Liver (tissue), 9 donors: Measurements from ENCODE around the gene C2CD2. TPM values are rescaled to one million over a fixed set of nuclear protein-coding genes. Genes with fewer than 3 reads are reported as not detected.

ENCODE experiments used
- DNase-seq: peaks from one replicate; pipeline ENCODE4 v3.0.0-alpha.2; 2017; ENCODE audit warnings: low spot score
- H3K27ac ChIP-seq, 2 donors: one replicate each; pipeline ENCODE4 v1.7.0; 2013; ENCODE audit warnings: inconsistent platforms in 2 of 2, low read length in 2 of 2, control low read depth in 1 of 2, low read depth in 1 of 2, mild to moderate bottlenecking in 1 of 2
- H3K27me3 ChIP-seq, 4 donors: one replicate each; pipeline versions ENCODE4 v1.6.1 to v1.7.0; 2013; ENCODE audit warnings: low read length in 3 of 4, inconsistent platforms in 1 of 4, mild to moderate bottlenecking in 1 of 4, moderate library complexity in 1 of 4; ENCODE audit not compliant: control insufficient read depth in 4 of 4, insufficient read depth in 4 of 4
- H3K36me3 ChIP-seq, 4 donors: one replicate each; pipeline versions ENCODE4 v1.6.1 to v1.7.0; 2013; ENCODE audit warnings: low read length in 3 of 4, mild to moderate bottlenecking in 3 of 4, low read depth in 1 of 4, moderate library complexity in 1 of 4; ENCODE audit not compliant: control insufficient read depth in 4 of 4, insufficient read depth in 3 of 4
- H3K4me1 ChIP-seq, 4 donors: one replicate each; pipeline versions ENCODE4 v1.6.1 to v1.7.0; 2013; ENCODE audit warnings: low read length in 3 of 4, mild to moderate bottlenecking in 3 of 4, moderate library complexity in 1 of 4; ENCODE audit not compliant: control insufficient read depth in 4 of 4, insufficient read depth in 4 of 4
- H3K4me3 ChIP-seq, 3 donors: one replicate each; pipeline versions ENCODE4 v1.6.1 to v1.7.0; 2013; ENCODE audit warnings: low read length in 3 of 3, control low read depth in 1 of 3, low read depth in 1 of 3, mild to moderate bottlenecking in 1 of 3
- H3K9ac ChIP-seq, 2 donors: one replicate each; pipeline ENCODE4 v1.7.0; 2013; ENCODE audit warnings: low read length in 2 of 2, mild to moderate bottlenecking in 2 of 2, moderate library complexity in 2 of 2, control low read depth in 1 of 2, low read depth in 1 of 2
- H3K9me3 ChIP-seq, 4 donors: one replicate each; pipeline versions ENCODE4 v1.6.1 to v1.7.0; 2013; ENCODE audit warnings: low read length in 3 of 4; ENCODE audit not compliant: control insufficient read depth in 4 of 4
- EGR1 ChIP-seq, 2 donors: IDR thresholded peaks; 2 replicates each; pipeline ENCODE4 v1.6.1; 2016 to 2018; ENCODE audit warnings: antibody characterized with exemption in 2 of 2, low read depth in 2 of 2
- FOXA1 ChIP-seq: IDR thresholded peaks from 2 replicates; pipeline ENCODE4 v1.6.1; 2016; ENCODE audit warnings: antibody characterized with exemption
- FOXA2 ChIP-seq: IDR thresholded peaks from 2 replicates; pipeline ENCODE4 v1.6.1; 2016; ENCODE audit warnings: antibody characterized with exemption
- GABPA ChIP-seq, 2 donors: IDR thresholded peaks in 1 of 2; conservative IDR thresholded peaks in 1 of 2; 2 replicates each; pipeline ENCODE4 v1.6.1; 2016; ENCODE audit warnings: antibody characterized with exemption in 2 of 2, mild to moderate bottlenecking in 1 of 2, moderate library complexity in 1 of 2
- HNF4A ChIP-seq, 2 donors: conservative IDR thresholded peaks; 2 replicates each; pipeline ENCODE4 v1.6.1; 2016; ENCODE audit warnings: antibody characterized with exemption in 2 of 2, mild to moderate bottlenecking in 2 of 2
- HNF4G ChIP-seq: IDR thresholded peaks from 2 replicates; pipeline ENCODE4 v1.6.1; 2016; ENCODE audit warnings: antibody characterized with exemption
- JUND ChIP-seq, 2 donors: IDR thresholded peaks; 2 replicates each; pipeline ENCODE4 v1.6.1; 2016; ENCODE audit warnings: antibody characterized with exemption in 2 of 2
- NR2F2 ChIP-seq: IDR thresholded peaks from 2 replicates; pipeline ENCODE4 v1.6.1; 2016; ENCODE audit warnings: antibody characterized with exemption
- RAD21 ChIP-seq, 2 donors: IDR thresholded peaks; 2 replicates each; pipeline ENCODE4 v1.6.1; 2016; ENCODE audit warnings: antibody characterized with exemption in 2 of 2, mild to moderate bottlenecking in 2 of 2
- REST ChIP-seq: IDR thresholded peaks from 2 replicates; pipeline ENCODE4 v1.6.1; 2016; ENCODE audit warnings: antibody characterized with exemption, mild to moderate bottlenecking
- RXRA ChIP-seq, 2 donors: IDR thresholded peaks; 2 replicates each; pipeline ENCODE4 v1.6.1; 2017 to 2018; ENCODE audit warnings: antibody characterized with exemption in 2 of 2, mild to moderate bottlenecking in 1 of 2
- SP1 ChIP-seq: IDR thresholded peaks from 2 replicates; pipeline ENCODE4 v1.6.1; 2018; ENCODE audit warnings: antibody characterized with exemption, mild to moderate bottlenecking
- TAF1 ChIP-seq: conservative IDR thresholded peaks from 2 replicates; pipeline ENCODE4 v1.6.1; 2016; ENCODE audit warnings: antibody characterized with exemption, mild to moderate bottlenecking
- YY1 ChIP-seq: IDR thresholded peaks from 2 replicates; pipeline ENCODE4 v1.6.1; 2016; ENCODE audit warnings: antibody characterized with exemption, mild to moderate bottlenecking
- ZBTB33 ChIP-seq: IDR thresholded peaks from 2 replicates; pipeline ENCODE4 v1.6.1; 2016; ENCODE audit warnings: antibody characterized with exemption
- WGBS: extraction: QIAGEN DNeasy Blood & Tissue Kit; methylation state at CpG from one replicate; pipeline ENCODE4 v1.1.7; 2013; 5-methylcytosine and 5-hydroxymethylcytosine counted together
- polyA plus RNA-seq, 2 donors: library from polyadenylated mRNA; stranded (reverse) in 1 of 2; unstranded in 1 of 2; fragments of 200-250 nt in 1 of 2; fragments of >200 nt in 1 of 2; fragmentation: Nextera tagmentation in 1 of 2; extraction: Ambion mirVana in 1 of 2; gene quantifications; one replicate each; pipeline versions ENCODE4 v1.2.1 to v1.2.3, GENCODE V29; 2013 to 2015
- total RNA-seq, 2 donors: library from RNA; depleted of rRNA; stranded (reverse); fragments of >200 nt; gene quantifications; one replicate each; pipeline ENCODE4 v1.2.3, GENCODE V29; 2014
- TF ChIP-seq, protein P1 (sequence below): fragments of 150-350 bp; IDR thresholded peaks from 2 replicates; pipeline ENCODE4 v1.5.1; 2017; ENCODE audit warnings: improper control_type of control experiment, low read depth, low read length; ENCODE audit not compliant: missing input control
- TF ChIP-seq, protein P2 (sequence below): IDR thresholded peaks from 2 replicates; pipeline ENCODE4 v1.6.1; 2016; ENCODE audit warnings: antibody characterized with exemption
- TF ChIP-seq, protein P3 (sequence below): IDR thresholded peaks from 2 replicates; pipeline ENCODE4 v1.6.1; 2016; ENCODE audit warnings: antibody characterized with exemption
- donor health status: healthy.
- donor health status: healthy.
- donor health status: healthy.
- donor health status: healthy.
- donor health status: healthy.

Gene C2CD2
- total and polyA plus RNA-seq, 4 donors = 2.9 to 17.9 (median 6.0) TPM

- no peaks in the 10 kb centered on the region for H3K27me3 ChIP-seq
- H3K27ac ChIP-seq = no peak overlapping the region
- DNase-seq = no peak
- H3K4me3 ChIP-seq = no peak overlapping the region
- peaks cover 0 to 15% (median 5%) of the 10 kb centered on the region in 4 donors for H3K36me3 ChIP-seq
- TF ChIP-seq FOXA2 (no peak), GABPA (IDR thresholded peaks at IDR 0.05 in 1 of 2, conservative IDR thresholded peaks at IDR 0.05 in 1 of 2) (no peak), REST (no peak), SP1 (no peak), FOXA1 (no peak), HNF4G (no peak), RAD21 (IDR thresholded peaks at IDR 0.05) (no peak), HNF4A (conservative IDR thresholded peaks at IDR 0.05) (no peak), EGR1 (IDR thresholded peaks at IDR 0.05; ENCODE audit: low read depth in 2 of 2) (no peak), ZBTB33 (no peak), RXRA (IDR thresholded peaks at IDR 0.05) (no peak), YY1 (no peak), NR2F2 (no peak), TAF1 (no peak), JUND (IDR thresholded peaks at IDR 0.05) (no peak)
- TF ChIP-seq, protein P1, sequence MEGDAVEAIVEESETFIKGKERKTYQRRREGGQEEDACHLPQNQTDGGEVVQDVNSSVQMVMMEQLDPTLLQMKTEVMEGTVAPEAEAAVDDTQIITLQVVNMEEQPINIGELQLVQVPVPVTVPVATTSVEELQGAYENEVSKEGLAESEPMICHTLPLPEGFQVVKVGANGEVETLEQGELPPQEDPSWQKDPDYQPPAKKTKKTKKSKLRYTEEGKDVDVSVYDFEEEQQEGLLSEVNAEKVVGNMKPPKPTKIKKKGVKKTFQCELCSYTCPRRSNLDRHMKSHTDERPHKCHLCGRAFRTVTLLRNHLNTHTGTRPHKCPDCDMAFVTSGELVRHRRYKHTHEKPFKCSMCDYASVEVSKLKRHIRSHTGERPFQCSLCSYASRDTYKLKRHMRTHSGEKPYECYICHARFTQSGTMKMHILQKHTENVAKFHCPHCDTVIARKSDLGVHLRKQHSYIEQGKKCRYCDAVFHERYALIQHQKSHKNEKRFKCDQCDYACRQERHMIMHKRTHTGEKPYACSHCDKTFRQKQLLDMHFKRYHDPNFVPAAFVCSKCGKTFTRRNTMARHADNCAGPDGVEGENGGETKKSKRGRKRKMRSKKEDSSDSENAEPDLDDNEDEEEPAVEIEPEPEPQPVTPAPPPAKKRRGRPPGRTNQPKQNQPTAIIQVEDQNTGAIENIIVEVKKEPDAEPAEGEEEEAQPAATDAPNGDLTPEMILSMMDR = no peak
- TF ChIP-seq, protein P2, sequence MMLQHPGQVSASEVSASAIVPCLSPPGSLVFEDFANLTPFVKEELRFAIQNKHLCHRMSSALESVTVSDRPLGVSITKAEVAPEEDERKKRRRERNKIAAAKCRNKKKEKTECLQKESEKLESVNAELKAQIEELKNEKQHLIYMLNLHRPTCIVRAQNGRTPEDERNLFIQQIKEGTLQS = no peak
- TF ChIP-seq, protein P3, sequence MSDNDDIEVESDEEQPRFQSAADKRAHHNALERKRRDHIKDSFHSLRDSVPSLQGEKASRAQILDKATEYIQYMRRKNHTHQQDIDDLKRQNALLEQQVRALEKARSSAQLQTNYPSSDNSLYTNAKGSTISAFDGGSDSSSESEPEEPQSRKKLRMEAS = no peak
- no peak overlapping the region for H3K9ac ChIP-seq
- 95% methylated on average over 9 of the region's 9 CpGs for WGBS
- no peaks in the 10 kb centered on the region for H3K9me3 ChIP-seq
- H3K4me1 ChIP-seq = no peaks in the 10 kb centered on the region
Measured at GRCh38 chr21:41894511-41894910, 59.3 kb downstream of the C2CD2 start.
